Activated CD4-positive, CD25-positive, alpha-beta regulatory T cell treated with anti-CD3 and anti-CD28 coated beads, Interleukin-2, amount 50 U/mL, for 72 hours (primary cell): ENCODE measurements around the gene SALL2.
"Not testable (repeated sequence)": the region's sequence is repeated elsewhere in the genome, so short reads cannot be mapped to it uniquely, and the experiment has no call there.

ENCODE experiments used
- DNase-seq: peaks from one replicate; pipeline ENCODE4 v3.0.0; 2021

Gene SALL2

DNA sequence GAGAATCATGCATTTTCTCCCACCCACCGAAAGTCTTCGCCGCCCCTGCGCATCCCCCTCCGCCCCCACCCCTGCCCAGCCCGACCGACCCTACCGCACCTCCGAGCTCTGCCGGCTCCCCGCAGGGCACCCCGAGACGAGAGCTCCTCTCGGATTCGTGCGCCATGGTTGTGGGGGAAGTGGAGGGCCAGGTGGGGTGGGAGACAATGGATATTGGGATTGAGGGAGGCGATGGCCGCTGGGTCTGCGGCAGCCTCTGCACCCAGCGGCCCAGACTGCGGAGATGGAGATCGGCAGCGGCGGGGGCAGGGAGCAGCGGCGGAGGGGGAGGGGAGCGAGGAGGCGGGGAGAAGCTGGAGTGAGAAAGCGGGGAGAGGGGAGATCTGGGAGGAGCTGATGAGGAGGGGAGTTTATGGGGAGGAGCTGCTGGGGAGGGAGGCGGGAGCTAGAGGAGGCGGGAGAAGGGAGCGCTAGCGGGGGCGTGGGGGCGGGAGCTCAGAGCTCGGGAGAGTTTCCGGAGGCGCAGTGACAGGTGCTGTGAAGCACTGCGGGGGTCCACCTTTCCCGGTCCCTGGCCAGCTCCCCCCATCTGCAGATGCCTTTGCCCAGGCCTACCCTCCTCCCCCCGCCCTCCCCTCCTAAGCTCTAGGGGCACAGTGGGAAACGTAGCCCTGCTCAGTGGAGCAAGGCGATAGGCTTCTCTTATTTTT is at the start of gene SALL2:
Gene SALL2, minus strand, starts transcription at position 385 of the 710 bp plus-strand sequence. Its CDS starts 219 bp downstream, at position 166.
- DNase-seq = peak; percentile 57

DNA sequence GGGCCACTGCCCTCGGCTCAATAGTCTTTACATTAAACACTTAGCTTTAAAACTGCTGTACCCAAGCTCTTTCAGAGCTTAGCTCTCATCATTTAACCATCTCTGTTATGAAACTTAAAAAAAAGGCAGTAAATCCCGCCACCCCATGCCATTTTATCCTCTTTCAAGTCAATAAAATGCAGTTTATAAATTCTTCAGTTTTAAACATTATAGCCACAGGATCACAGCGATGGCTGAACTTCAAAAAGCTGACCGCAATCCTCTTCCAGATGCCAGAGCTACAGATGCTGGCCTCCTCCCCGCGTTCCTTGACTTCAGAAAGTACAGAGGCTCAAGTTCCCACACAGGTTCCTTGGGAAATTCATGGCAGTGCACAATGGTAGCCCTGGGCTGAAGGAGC is 49.5 kb upstream of the SALL2 start:
- no peak for DNase-seq

DNA sequence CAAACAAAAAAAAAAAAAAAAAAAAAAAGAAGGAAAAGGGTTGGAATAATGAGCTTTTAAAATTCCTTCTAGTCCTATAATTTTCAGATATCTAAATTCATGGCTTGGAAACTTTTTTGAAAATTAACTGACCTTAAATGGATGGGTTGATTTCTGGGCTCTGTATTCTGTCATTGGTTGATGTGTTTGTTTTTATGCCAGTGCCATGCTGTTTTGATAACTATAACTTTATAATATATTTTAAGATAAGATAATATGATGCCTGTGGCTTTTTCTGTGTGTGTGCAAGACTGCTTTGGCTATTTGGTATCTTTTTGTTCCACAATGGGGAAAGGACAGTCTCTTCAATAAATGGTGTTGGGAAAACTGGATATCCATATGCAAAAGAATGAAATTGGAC is 46.5 kb upstream of the SALL2 start:
- no peak for DNase-seq

DNA sequence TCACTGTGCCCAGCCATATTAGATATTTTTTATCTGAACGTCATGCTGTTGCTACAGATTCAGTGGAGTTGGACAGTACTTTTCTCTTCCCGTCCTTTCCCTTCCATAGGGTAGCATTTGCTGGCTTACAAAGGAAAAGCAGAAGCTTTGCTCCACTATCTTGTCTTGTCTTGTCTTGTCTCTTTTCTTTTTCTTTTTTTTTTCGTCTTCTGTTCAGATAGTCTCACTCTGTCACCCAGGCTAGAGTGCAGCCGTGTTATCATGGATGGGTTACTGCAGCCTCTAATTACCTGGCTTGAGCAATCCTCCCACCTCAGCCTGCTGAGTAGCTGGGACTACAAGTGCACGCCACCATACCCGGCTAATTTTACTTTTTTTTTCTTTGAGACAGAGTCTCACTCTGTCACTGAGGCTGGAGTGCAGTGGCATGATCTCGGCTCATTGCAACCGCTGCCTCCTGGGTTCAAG is 32.6 kb upstream of the SALL2 start:
- no peak for DNase-seq

DNA sequence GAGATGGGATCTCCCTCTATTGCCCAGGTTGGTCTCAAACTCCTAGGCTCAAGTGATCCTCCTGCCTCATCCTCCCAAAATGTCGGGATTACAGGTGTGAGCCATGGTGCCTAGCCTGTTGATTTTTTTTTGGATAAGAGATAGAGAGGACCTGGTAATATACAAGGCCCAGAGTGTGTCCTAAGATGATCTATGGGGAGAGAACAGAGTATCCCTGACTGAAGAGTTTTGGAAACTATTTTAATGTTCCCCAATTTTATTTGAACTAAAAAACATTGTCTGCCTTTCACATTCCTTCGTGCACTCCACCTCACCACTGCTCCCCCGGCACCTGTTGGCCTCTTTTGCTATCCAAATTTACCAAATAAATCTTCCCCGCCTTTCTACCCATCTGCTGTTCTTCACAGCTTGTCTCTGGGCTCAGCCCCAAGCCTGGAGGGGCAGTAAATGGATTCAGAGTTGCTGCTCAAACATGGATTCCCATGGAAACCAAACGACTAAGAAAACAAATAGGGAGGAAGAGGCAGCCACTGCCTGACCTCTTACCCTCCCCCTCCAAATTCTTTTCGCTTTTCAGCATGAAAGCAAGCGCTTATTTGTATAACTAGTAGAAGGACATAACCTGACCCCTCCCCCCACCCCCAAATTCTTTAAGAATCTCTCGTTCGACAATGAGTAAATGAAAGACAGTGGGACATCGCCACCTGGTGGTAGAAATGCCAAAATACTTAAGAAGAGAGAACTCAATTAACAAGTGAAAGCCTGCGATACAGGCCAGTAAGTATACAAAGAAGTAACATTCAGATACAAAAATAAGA is 31.1 kb upstream of the SALL2 start:
- peak; percentile 63 for DNase-seq

DNA sequence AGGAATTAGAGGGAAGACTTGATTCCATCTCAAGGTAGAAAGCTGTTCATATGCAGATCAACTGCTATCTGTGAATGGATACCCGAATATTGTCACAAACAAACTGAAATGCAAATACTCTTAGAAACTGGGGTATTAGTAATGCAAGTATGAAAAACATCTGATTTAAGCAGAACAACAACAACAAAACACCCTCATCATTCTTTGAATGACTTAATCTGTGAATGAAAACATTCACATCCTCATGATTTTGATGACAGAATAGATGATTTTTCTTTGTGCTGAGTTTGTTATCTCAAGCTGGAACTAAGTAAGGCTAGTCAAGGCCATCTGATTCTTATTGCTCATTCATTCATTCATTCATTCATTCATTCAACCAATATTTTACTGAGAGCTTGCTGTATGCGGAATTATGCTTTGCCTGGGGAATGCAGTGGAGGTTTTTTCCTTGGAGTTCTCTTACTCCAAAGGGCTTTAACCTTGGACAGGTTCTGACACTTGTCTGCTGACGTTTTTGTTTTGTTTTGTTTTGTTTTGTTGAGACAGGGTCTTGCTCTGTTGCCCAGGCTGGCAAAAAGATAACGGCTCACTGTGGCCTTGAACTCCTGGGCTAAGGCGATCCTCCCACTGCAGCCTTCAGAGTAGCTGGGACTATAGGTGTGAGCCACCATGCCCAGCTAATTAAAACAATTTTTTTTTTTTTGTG is 30.4 kb upstream of the SALL2 start:
- DNase-seq = no peak

DNA sequence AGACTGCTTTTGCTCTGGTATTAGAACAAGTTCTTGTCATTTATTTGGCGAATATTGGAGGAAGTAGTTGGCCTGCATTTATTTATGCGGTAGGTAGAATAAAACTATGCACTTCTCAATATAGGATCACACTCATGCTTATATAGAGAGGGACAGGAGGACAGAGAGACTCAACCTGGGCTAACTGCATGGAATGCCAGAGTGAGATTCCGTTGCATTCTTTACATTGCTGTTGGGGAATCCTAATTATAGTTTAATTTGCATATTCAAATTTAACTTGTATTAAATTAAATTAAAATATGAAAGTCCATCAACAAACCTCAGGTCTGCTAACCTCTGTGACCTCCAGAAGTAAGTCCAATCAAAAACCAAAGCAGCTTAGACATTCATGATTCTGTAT is 27.1 kb upstream of the SALL2 start:
- DNase-seq = no peak

DNA sequence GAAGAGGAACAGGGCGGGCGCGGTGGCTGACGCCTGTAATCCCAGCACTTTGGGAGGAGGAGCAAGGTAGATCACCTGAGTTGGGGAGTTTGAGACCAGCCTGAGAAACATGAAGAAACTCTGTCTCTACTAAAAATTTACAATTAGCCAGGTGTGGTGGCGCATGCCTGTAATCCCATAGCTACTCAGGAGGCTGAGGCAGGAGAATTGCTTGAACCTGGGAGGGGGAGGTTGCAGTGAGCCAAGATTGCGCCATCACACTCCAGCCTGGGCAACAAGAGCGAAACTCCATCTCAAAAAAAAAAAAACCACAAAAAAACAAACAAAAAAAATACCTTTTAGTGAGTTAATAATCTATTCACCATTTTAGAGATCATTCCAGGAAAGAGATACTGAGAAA is 18.4 kb upstream of the SALL2 start:
- not testable (repeated sequence) for DNase-seq

DNA sequence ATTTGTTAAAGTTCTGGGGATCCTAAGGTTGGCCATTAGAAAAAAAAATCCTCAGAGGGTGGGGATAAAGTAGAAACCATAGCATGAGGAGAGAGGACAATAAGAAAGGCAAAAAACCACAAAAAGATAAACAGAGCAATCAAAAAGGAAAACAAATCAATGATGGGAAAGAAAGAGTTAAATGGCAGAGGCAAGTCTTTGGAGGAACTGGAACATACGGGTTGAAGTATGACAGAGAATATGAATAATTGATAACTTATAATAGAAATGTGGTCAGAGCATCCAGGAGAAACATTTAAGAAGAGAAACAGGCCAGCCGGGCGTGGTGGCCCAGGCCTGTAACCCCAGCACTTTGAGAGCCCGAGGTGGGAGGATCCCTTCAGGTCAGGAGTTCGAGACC is 17.8 kb upstream of the SALL2 start:
- DNase-seq = no peak

DNA sequence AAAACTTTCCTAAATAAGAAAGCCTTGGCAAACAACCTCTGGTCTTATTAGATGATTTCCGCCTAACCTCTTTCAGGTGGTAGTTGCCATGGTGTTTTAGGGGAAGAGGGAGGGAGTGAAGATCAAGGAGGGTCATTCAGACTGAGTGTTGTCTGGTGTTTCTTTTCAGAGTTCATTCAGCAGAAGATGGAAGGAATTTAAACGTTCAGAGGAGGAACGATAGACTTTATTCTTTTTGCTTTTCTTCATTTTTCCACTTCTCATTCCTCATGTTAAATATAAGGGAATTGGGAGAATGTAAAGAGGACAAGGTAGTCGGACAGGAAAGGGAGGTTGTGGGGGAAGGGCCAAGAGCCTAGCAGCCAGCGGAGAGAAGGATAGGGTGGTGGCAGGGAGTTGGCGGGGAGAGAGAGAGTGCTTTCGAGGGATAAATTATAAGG is 17.4 kb upstream of the SALL2 start:
- DNase-seq = no peak

DNA sequence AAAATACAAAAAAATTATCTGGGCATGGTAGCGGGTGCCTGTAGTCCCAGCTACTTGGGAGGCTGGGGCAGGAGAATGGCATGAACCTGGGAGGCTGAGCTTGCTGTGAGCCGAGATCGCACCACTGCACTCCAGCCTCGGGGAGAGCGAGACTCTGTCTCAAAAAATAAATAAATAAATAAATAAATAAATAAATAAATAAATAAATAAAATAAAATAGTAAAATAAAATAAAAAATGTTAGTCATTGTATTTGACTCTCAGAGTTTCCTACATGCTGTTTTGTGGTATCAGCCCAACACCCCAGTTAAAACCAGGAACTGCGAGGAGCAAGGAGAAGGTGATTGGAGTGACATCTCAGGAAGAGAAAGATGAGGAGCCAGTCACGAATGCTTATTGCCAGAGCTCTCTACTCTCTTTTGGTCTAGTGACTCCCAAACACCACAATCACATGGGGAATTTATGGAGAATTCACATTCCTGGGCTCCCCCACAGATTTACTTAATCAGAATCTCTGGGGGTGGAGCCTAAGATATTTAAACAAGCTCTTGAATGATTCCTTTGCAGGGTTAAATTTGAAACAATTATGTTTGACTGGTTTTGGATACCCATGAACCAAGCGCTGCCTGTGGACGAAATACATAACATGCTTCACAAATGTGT is 15.4 kb upstream of the SALL2 start:
- no peak for DNase-seq

DNA sequence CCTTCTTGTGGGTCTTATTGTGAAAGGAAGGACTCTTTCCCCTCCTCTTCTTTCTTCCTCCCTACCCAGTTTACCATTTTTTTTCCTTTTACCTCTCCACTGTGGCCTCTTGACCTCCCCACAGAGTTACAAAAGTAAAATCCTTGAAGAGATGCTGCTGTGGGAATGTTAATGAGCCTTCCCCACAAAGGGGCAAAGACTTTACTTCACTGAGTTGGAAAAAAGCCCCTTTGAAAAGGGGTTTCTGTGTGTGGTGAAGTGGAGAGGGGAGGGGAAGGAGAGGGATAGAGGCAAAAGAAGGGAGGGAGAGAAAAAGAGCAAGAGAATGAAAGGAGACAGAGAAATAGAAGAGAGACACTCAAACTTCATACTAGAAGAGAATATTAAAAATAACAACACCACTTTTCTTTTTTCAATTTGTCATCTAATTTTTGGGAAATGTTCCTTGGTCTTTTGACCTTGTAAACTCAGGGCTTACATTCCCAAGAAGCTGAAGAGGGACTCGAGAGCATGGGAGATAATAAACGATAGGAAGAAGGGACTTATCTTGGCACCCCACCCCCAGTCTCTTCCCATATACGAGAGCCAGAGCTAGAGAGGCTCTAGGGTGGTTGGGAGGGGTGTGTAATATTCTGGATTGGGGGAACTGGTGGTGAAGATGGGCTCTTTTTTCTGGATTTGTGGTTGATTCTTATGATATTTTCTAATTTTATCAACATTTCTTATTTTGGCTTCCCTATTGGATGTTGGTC is 13.2 kb upstream of the SALL2 start:
- no peak for DNase-seq

DNA sequence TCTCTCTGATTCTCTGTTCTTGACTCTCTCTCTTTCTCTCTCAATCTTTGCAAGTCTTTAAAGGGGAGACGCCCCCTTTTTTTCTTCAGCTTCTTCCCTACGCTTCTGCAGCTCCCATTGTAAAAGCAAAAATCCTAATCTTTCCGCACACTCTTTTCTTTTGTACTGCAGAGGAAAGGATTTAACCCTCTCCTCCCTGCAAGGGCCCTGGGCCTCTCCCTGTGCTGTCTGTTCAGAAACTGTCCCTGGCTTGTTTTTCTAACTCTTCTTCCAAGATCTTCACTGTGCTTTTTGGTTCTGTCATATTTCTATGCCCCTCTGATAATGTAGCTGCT is 10.9 kb upstream of the SALL2 start:
- DNase-seq = no peak

DNA sequence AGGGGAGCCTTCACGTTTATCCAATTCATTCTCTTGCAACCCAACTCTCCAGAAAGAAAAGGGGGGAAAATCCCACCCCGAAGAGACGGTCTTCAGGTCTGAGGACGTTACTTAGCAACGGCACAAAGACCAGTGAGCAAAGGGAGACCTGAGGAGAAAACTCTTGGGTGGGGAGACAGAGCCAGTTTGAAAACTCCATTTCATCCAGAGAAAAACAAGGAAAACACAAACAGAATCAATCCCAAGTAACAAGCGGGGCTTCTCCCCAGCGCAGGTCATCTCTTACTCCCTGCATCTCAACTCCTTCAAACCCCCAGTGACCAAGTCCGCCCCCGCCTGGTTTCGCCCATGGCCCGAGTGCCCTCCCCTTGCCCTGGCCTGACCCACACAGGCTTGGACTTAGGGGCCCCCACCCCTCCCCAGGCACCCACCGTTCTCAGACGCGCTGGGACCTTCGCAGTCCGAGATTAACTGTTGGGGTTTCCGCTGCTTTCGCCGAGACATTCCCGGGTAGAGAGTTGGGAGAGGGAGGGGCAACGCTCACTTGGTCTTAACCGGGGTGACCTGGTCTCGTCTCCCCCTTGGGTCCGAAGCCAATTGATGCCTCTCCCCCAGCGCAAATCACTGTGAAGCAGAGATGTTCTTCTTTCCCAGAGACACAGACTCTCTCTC is 10.4 kb upstream of the SALL2 start:
- no peak for DNase-seq

DNA sequence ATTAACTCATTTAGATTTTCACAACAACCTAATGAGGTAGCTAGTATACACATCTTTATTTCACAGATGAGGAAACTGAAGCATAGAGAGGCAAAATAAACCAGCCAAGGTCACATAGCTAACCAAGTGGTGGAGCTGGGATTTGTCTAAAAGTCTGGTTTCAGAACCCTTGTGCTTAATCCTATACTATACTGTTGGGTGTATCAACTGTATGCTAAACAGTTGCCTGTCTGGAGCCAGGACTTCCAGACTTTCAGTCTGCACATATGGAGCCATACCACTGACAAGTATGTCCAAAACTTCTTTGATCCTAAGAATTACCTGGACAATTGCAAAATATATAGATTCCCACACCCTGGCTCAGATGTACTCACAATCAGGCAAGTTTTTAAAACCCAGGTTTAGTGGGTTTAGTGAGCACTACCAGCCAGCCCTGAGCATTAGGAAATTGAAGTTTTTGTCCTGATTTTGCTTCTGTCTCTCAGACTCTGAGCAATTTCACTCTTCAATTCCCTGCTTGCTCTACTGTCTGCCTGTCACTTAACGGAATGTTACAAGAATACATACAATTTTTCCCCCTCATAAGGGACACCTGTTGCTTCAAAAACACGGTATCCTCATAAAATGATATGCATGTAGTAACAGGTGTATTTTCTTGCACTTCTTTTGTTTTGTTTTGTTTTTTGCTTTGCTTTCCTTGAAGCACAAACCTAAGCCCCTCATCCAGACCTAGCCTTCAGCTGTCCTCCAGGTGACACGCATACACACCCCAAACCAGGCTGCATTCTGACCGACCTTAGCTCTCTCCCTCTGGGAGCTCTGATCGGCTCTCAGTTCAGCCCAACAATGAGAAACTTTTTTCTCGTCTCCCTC is 9.6 kb upstream of the SALL2 start:
- no peak for DNase-seq

DNA sequence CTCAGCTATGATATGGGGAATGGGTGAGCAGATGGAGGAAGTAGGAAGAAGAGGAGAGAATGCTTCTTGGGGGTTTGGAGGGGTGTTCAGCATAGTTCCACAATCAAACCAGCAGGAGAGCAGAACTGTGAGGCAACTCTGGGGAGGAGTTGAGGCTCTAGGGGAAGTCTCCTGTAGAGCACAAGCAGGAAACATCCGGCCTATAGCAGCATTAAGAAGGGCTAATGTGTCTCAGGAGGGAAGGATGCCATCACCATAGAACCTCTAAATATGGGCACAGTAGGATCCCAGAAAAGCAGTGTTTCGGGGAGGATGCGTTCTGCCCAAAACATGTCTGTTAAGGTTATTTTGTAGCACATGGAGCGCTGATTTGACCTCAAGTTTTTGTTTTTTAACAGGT is 8.4 kb upstream of the SALL2 start:
- no peak for DNase-seq

DNA sequence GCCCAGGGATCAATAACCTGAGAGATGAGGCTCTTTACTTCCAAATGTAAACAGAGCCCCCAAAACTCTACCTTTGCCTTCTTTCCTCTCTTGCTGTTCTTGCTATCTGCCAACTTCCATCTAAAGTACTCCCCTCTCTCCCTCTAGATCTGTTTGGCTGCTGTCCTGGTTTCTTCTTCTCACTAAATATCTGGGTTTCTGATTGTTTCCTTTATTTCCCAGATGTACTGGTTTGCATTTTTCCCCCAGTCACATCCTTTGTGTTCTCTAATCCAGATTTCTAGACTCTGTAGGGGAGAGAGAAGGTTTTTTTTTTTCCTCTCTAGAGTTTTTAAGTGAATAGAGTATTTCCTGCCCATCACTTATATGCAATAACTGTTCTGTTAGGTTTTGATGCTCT is 7.1 kb upstream of the SALL2 start:
- DNase-seq = no peak

DNA sequence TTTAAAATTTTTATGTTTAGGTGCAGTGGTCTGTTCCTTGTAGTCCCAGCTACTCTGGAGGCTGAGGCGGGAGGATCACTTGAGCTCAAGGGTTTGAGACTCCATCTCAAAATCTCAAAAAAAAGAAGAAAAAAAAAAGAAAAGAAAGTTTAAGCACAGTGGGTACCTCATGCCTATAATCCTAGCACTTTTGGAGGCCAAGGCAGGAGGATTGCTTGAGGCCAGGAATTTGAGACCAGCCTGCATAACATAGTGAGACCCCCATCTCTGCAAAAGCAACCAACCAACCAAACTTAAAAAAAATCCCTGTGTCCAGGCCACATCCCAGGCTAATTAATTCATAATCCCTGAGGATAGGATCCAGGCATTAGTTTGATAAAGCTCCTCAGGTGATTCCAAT is 3.4 kb upstream of the SALL2 start:
- DNase-seq = no peak

DNA sequence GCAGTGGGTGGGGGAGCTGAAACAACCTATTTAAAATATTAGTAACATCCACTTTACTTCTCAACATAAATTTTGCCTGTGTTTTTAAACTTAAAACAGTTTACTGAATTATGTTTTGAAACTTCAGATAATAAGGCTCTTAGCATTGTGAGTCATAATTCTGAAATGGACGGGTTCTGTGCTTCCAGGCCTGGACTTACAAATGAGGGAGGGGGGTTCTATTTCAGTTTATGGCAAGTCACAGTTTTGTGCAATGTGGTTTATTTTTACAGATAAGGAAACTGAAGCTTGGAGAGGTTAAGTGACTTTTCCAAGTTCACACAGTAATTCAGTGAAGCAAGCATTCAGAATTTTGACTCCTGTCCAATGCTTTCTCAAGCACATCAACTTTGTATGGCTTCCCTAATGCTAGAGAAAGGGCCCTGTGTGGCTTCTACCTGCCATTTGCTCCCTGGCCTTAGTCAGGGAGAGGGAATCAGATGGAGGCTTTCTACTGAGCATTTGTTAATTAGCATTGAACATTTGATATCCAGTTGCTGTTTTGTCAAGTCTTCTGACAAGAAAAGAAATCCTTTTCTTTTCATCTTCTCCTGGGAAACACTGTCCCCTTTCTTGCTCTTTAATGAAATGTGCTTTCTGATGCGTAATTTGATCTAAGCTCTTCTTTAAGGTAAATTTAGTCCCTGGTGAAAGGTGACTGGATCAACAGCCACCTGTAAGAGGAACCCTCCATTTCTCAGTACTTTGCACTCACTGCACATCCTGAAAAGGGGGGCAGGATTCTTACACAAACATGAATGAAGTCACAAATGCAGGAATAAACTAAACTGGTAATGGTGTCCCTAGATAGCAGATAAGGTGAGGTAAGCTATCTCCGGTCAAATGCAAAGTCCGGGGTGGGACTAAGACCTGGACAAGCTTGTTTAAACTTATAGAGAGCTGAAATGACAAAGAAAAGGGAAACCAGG is 2.5 kb upstream of the SALL2 start:
- no peak for DNase-seq

DNA sequence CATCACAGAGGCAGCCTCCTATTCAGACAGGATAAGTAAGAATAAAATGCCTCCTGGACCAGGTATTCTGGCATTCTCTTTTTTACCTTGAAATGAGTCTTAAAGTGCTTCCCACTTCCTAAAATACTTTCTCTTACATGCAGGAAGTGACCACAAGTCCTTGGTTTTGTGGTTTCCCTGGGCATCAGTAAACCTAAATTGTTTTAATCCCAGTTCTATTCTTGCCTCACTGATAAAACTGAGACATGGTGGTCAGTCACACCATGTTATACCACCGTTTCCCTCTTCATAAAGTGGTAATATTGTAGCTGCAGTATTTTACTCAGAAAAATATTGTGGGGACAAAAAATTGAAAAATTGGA is 1.2 kb upstream of the SALL2 start:
- no peak for DNase-seq
